PC-9 (cell line): ENCODE measurements around the gene ADRA2B.

ENCODE experiments used
- CTCF ChIP-seq: fragments of 200-600 bp; sonication (generic); conservative IDR thresholded peaks from 2 replicates; pipeline ENCODE4 v1.6.1; 2017; ENCODE audit warnings: mixed run types, antibody characterized with exemption, mild to moderate bottlenecking, moderate library complexity
- EZH2 ChIP-seq: fragments of 200-600 bp; sonication (generic); IDR thresholded peaks from 2 replicates; pipeline ENCODE4 v1.8.0; 2017; ENCODE audit warnings: antibody characterized with exemption, low read depth

GRCh38 chr2:96083989-96084857 lies 32.1 kb downstream of the ADRA2B start:
- TF ChIP-seq CTCF (no peak), EZH2 (no peak)
